Measurements from ENCODE around the gene CLCF1. TPM values are rescaled to one million over a fixed set of nuclear protein-coding genes. Genes with fewer than 3 reads are reported as not detected.
A peak's percentile ranks its signal among the peaks of the same experiment; 100 is the strongest.

Gene CLCF1
- total and polyA plus RNA-seq, 8 donors: 2.6 to 69.2 (median 5.4) TPM; not detected in 1

DNA sequence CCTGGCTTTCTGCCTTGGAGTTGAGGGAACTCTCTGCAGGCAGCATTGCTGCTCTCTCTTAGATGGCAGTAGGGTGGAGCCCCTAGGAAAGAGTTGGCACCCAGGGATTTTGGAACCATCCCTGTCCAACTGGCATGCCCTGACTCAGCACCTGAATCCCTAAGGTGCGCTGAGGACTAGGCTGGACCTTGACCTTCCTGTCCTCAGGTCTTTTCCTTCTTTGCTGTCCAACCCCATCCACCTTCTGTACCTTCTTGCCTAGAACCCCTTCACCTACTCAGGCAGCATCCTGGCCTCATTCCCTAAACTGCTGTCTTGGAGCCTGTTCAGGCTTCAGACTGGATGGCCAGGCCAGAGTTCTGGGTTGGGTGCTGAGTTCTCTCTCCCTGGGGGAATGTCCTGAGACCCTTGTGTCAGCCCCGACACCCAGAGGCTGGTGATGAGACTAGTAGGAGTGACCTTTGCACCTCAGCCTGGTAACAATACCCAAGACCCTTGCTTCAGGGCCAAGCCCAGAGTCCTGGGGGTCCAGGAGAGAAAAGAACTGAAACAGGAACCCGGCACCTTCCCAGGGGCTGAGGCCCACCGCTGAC lies 17.5 kb downstream of the CLCF1 start:
- peaks cover 0 to 7% (median 0%) of the 10 kb centered on the region in 4 donors for H3K36me3 ChIP-seq
- H3K4me1 ChIP-seq: peaks cover 63 to 75% (median 68%) of the 10 kb centered on the region in 4 donors
- no peaks in the 10 kb centered on the region for H3K9me3 ChIP-seq
- intact Hi-C loops (cut with DNase I; ENCODE audit: low total_unique reads): no loop called here
- no peak for DNase-seq
- 69 to 90% (median 73%) methylated on average over 2 to 4 of the region's 4 CpGs for WGBS, 5 donors
- TF ChIP-seq EP300 (IDR thresholded peaks at IDR 0.05) (no peak), POLR2A (IDR thresholded peaks at IDR 0.05) (no peak), POLR2AphosphoS5 (IDR thresholded peaks at IDR 0.05) (no peak)
- TF ChIP-seq, protein P1, sequence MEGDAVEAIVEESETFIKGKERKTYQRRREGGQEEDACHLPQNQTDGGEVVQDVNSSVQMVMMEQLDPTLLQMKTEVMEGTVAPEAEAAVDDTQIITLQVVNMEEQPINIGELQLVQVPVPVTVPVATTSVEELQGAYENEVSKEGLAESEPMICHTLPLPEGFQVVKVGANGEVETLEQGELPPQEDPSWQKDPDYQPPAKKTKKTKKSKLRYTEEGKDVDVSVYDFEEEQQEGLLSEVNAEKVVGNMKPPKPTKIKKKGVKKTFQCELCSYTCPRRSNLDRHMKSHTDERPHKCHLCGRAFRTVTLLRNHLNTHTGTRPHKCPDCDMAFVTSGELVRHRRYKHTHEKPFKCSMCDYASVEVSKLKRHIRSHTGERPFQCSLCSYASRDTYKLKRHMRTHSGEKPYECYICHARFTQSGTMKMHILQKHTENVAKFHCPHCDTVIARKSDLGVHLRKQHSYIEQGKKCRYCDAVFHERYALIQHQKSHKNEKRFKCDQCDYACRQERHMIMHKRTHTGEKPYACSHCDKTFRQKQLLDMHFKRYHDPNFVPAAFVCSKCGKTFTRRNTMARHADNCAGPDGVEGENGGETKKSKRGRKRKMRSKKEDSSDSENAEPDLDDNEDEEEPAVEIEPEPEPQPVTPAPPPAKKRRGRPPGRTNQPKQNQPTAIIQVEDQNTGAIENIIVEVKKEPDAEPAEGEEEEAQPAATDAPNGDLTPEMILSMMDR (IDR thresholded peaks at IDR 0.05): no peak
- H3K27ac ChIP-seq: peak overlapping the region; percentile 91 to 100 (median 100)
- H3K27me3 ChIP-seq: no peaks in the 10 kb centered on the region
- H3K4me3 ChIP-seq: peak overlapping the region in 1 of 4 donors; percentile 5

DNA sequence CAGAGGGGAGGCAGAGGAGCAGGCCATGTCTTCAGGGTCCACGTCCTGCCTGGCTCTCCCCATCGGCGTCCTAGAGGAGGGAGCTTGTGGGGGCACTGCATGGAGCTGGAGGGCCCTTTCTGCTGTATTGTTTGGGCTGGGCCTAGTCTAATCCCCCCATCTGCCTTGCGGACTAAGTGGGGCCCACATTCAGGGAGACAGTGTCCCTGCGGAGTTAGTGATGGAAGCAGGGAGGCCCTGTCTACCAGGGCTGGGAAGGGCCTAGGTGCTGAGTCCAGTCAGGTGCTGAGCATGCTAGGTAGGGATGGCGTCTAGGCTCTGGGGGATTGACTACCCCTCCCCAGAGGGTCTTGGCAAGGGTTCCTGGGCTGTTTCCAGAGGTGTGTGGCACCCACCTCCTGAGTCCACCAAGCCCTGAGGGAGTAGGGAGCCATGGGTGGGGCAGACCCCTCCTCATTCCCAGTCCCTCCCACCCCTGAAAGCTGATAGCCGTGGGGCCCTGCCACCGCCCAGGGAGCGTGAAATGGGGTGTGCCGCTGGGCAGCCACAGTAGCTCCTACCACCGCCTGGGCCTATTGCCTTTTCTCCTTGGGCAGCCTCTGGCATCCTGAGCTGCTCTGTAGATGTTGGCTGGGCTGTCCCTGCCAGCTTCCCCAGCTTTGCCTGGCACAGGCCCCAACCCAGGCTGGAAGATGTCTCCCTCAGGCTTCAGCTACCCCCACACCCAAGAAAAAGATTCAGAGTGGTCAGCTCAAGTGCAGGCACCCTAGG lies 18.2 kb downstream of the CLCF1 start:
- no peaks in the 10 kb centered on the region for H3K9me3 ChIP-seq
- peaks cover 0 to 7% (median 0%) of the 10 kb centered on the region in 4 donors for H3K36me3 ChIP-seq
- WGBS, 5 donors: 50 to 75% (median 71%) methylated on average over 7 to 11 of the region's 11 CpGs
- H3K4me3 ChIP-seq: peak overlapping the region in 1 of 4 donors; percentile 13
- no peaks in the 10 kb centered on the region for H3K27me3 ChIP-seq
- DNase-seq: peak in 1 of 2 donors; percentile 58
- intact Hi-C loops (cut with DNase I; ENCODE audit: low total_unique reads): no loop called here
- TF ChIP-seq, protein P1 (IDR thresholded peaks at IDR 0.05): no peak
- TF ChIP-seq POLR2A (IDR thresholded peaks at IDR 0.05): no peak
- no peak for TF ChIP-seq POLR2AphosphoS5 (IDR thresholded peaks at IDR 0.05)
- no peak for TF ChIP-seq EP300 (IDR thresholded peaks at IDR 0.05)
- peaks cover 66 to 80% (median 74%) of the 10 kb centered on the region in 4 donors for H3K4me1 ChIP-seq
- H3K27ac ChIP-seq: peak overlapping the region; percentile 91 to 100 (median 100)

DNA sequence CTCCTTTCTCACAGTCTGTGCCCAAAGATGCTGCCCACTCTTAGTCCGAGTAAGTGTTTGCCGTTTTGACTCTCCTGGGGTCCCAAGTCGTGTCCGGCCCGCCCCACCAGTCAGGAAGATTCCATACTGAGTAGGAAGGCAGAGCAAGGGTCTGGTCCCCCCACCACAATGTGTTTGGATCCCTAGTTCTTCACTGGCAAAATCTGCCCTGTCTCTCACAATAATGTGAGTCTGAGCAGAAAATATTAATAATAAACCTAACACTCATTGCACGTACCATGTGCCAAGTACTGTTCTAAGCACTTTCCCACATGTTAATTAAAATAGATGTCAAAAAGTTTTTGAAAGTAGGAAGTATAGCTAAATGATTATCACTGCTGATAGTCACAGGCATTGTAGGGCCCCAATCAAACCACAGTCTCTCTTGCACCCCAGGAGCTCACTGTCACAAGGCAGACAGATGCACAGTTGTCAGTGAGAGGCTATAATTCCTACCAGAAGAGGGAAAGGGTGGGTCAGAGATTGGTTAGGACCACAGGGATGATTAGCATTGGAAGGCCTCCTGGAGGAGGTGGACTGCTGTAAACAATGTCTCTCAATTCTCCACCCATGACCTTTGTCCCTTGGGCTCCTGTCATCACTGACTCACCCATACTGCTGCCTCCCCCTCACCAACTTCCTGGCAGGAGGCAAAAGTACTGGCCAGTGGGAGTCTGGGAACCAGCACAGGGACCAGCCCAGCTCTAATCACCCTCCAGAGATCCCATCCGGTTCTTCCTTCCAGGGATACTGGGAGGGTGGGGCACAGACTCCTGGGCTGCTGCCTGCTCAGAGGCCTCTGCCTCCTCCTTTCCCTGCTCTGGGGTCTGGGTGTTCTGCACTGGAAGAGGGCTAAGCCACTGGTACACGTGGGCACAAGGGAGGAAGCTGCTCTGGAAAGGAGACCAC lies 19.0 kb downstream of the CLCF1 start:
- peak; percentile 68 to 88 for DNase-seq
- intact Hi-C loops (cut with DNase I; ENCODE audit: low total_unique reads): no loop called here
- peaks cover 66 to 89% (median 79%) of the 10 kb centered on the region in 4 donors for H3K4me1 ChIP-seq

More for the DNA sequence above, 19.0 kb downstream of the CLCF1 start:
- WGBS, 5 donors: 12 to 20% (median 15%) methylated on average over 8 of the region's 8 CpGs
- peaks cover 0 to 7% (median 0%) of the 10 kb centered on the region in 4 donors for H3K36me3 ChIP-seq
- TF ChIP-seq POLR2AphosphoS5 (IDR thresholded peaks at IDR 0.05) (peak; percentile 32 to 95 (median 72)), EP300 (IDR thresholded peaks at IDR 0.05) (peak; percentile 50), POLR2A (IDR thresholded peaks at IDR 0.05) (no peak)
- TF ChIP-seq, protein P1 (IDR thresholded peaks at IDR 0.05): no peak
- H3K27ac ChIP-seq: peak overlapping the region; percentile 99 to 100 (median 100)
- H3K4me3 ChIP-seq: peak overlapping the region; percentile 55 to 78 (median 70)
- no peaks in the 10 kb centered on the region for H3K9me3 ChIP-seq
- no peaks in the 10 kb centered on the region for H3K27me3 ChIP-seq

Data from stomach (tissue), 9 donors.